IPS DF 6.9 (cell line): ENCODE results near the gene FGD6.

Experiments used
- DNase-seq: peaks from one replicate; pipeline ENCODE4 v3.0.0-alpha.2; 2013; ENCODE audit warnings: low read depth, low spot score
- H3K27ac ChIP-seq: one replicate; pipeline ENCODE4 v1.5.1; 2013; ENCODE audit warnings: low read length, control low read depth
- H3K27me3 ChIP-seq: 2 replicates; pipeline ENCODE4 v1.6.1; 2013; ENCODE audit warnings: mild to moderate bottlenecking, low read length; ENCODE audit not compliant: control insufficient read depth, insufficient read depth
- H3K36me3 ChIP-seq: 2 replicates; pipeline ENCODE4 v1.6.1; 2013; ENCODE audit warnings: low read length; ENCODE audit not compliant: control insufficient read depth, insufficient read depth
- H3K4me1 ChIP-seq: 2 replicates; pipeline ENCODE4 v1.6.1; 2013; ENCODE audit warnings: low read length; ENCODE audit not compliant: control insufficient read depth, insufficient read depth
- H3K4me3 ChIP-seq: 2 replicates; pipeline ENCODE4 v1.5.1; 2013; ENCODE audit warnings: mild to moderate bottlenecking, low read length
- H3K9me3 ChIP-seq: 2 replicates; pipeline ENCODE4 v1.6.1; 2013; ENCODE audit warnings: low read length, inconsistent platforms; ENCODE audit not compliant: control insufficient read depth, insufficient read depth
- WGBS: extraction: QIAGEN DNeasy Blood & Tissue Kit; methylation state at CpG from one replicate; pipeline ENCODE4 v1.1.7; 2013; ENCODE audit warnings: mixed read lengths, missing lambda C conversion rate; ENCODE audit not compliant: insufficient read length, insufficient coverage; 5-methylcytosine and 5-hydroxymethylcytosine counted together

FGD6 gene

GRCh38 chr12:95207407-95207806 lies 9.9 kb downstream of the FGD6 start:
- peaks cover 8% of the 10 kb centered on the region for H3K4me1 ChIP-seq
- no peaks in the 10 kb centered on the region for H3K9me3 ChIP-seq
- no peak overlapping the region for H3K4me3 ChIP-seq
- H3K27ac ChIP-seq, result no peak overlapping the region
- WGBS, result no CpG with 5 or more reads among the region's 2 CpGs
- H3K27me3 ChIP-seq, result no peaks in the 10 kb centered on the region
- no peaks in the 10 kb centered on the region; the same call in 1 of the 2 replicates for H3K36me3 ChIP-seq
- no peak for DNase-seq

- no CpG with 5 or more reads among the region's 8 CpGs for whole genome bisulfite sequencing
- H3K27me3 ChIP-seq, result no peaks in the 10 kb centered on the region
- H3K27ac ChIP-seq, result no peak overlapping the region
- H3K36me3 ChIP-seq, result no peaks in the 10 kb centered on the region; the same call in 1 of the 2 replicates
- no peaks in the 10 kb centered on the region for H3K9me3 ChIP-seq
- peaks cover 8% of the 10 kb centered on the region for H3K4me1 ChIP-seq
- H3K4me3 ChIP-seq, result no peak overlapping the region
- no peak for DNase-seq
Observed at GRCh38 chr12:95206916-95207315, 10.4 kb downstream of the FGD6 start.

- Histone ChIP-seq H3K4me1 (peaks cover 9% of the 10 kb centered on the region), H3K27ac (no peak overlapping the region), H3K4me3 (no peak overlapping the region), H3K9me3 (no peaks in the 10 kb centered on the region), H3K27me3 (no peaks in the 10 kb centered on the region), H3K36me3 (no peaks in the 10 kb centered on the region; the same call in 1 of the 2 replicates)
- no CpG with 5 or more reads among the region's 4 CpGs for WGBS
- no peak for DNase-seq
Observed at GRCh38 chr12:95205685-95206084, 11.6 kb downstream of the FGD6 start.

GRCh38 chr12:95205016-95205624 lies 12.1 kb downstream of the FGD6 start:
- H3K36me3 ChIP-seq, result no peaks in the 10 kb centered on the region; the same call in 1 of the 2 replicates
- no peak overlapping the region for H3K4me3 ChIP-seq
- no peak for DNase-seq
- no peaks in the 10 kb centered on the region for H3K9me3 ChIP-seq
- no CpG with 5 or more reads among the region's 2 CpGs for WGBS
- H3K27ac ChIP-seq, result no peak overlapping the region
- H3K4me1 ChIP-seq, result peaks cover 9% of the 10 kb centered on the region
- H3K27me3 ChIP-seq, result no peaks in the 10 kb centered on the region

GRCh38 chr12:95204141-95204866 lies 13.0 kb downstream of the FGD6 start:
- H3K27me3 ChIP-seq, result no peaks in the 10 kb centered on the region
- no peak overlapping the region for H3K4me3 ChIP-seq
- no peak for DNase-seq
- no peak overlapping the region for H3K27ac ChIP-seq
- WGBS, result no CpG with 5 or more reads among the region's 11 CpGs
- peaks cover 9% of the 10 kb centered on the region for H3K4me1 ChIP-seq
- H3K9me3 ChIP-seq, result no peaks in the 10 kb centered on the region
- no peaks in the 10 kb centered on the region; the same call in 1 of the 2 replicates for H3K36me3 ChIP-seq

GRCh38 chr12:95203487-95204030 lies 13.7 kb downstream of the FGD6 start:
- Histone ChIP-seq H3K27ac (no peak overlapping the region), H3K27me3 (no peaks in the 10 kb centered on the region), H3K9me3 (no peaks in the 10 kb centered on the region), H3K36me3 (no peaks in the 10 kb centered on the region; the same call in 1 of the 2 replicates), H3K4me3 (no peak overlapping the region), H3K4me1 (peaks cover 8% of the 10 kb centered on the region)
- WGBS, result no CpG with 5 or more reads among the region's 1 CpG
- no peak for DNase-seq

GRCh38 chr12:95202691-95203486 lies 14.4 kb downstream of the FGD6 start:
- H3K9me3 ChIP-seq, result no peaks in the 10 kb centered on the region
- no peaks in the 10 kb centered on the region; the same call in 1 of the 2 replicates for H3K36me3 ChIP-seq
- no peak overlapping the region for H3K27ac ChIP-seq
- no peaks in the 10 kb centered on the region for H3K27me3 ChIP-seq
- no peak for DNase-seq
- no CpG with 5 or more reads among the region's 3 CpGs for WGBS
- peaks cover 8% of the 10 kb centered on the region for H3K4me1 ChIP-seq
- H3K4me3 ChIP-seq, result no peak overlapping the region

GRCh38 chr12:95201056-95201670 lies 16.1 kb downstream of the FGD6 start:
- H3K4me3 ChIP-seq, result no peak overlapping the region
- WGBS, result no CpG with 5 or more reads among the region's 4 CpGs
- H3K36me3 ChIP-seq, result no peaks in the 10 kb centered on the region
- H3K9me3 ChIP-seq, result no peaks in the 10 kb centered on the region
- H3K27me3 ChIP-seq, result no peaks in the 10 kb centered on the region
- H3K4me1 ChIP-seq, result peaks cover 5% of the 10 kb centered on the region
- no peak overlapping the region for H3K27ac ChIP-seq
- no peak for DNase-seq

GRCh38 chr12:95200128-95200894 lies 17.0 kb downstream of the FGD6 start:
- Histone ChIP-seq H3K27me3 (no peaks in the 10 kb centered on the region), H3K4me1 (peaks cover 5% of the 10 kb centered on the region), H3K4me3 (no peak overlapping the region), H3K27ac (no peak overlapping the region), H3K9me3 (no peaks in the 10 kb centered on the region), H3K36me3 (no peaks in the 10 kb centered on the region)
- WGBS, result 100% methylated on average over 1 of the region's 5 CpGs
- DNase-seq, result no peak
